GM15510 (cell line): ENCODE measurements around the gene HOXD1.

Experiments used
- POLR2A ChIP-seq: IDR thresholded peaks from 3 replicates; pipeline ENCODE4 v1.6.1; 2011; ENCODE audit warnings: borderline replicate concordance; ENCODE audit not compliant: insufficient read length; ENCODE audit errors: extremely low read depth

The HOXD1 gene

GRCh38 chr2:176160251-176160985 lies 28.1 kb upstream of the HOXD1 start:
- no peak for TF ChIP-seq POLR2A

- TF ChIP-seq POLR2A: no peak
Measured at GRCh38 chr2:176160986-176161824, 27.3 kb upstream of the HOXD1 start.

GRCh38 chr2:176161825-176162626 lies 26.4 kb upstream of the HOXD1 start:
- no peak for TF ChIP-seq POLR2A

GRCh38 chr2:176162911-176163671 lies 25.4 kb upstream of the HOXD1 start:
- TF ChIP-seq POLR2A: no peak

GRCh38 chr2:176163672-176164056 lies 24.8 kb upstream of the HOXD1 start:
- no peak for TF ChIP-seq POLR2A

- TF ChIP-seq POLR2A: no peak
Measured at GRCh38 chr2:176164201-176164600, 24.3 kb upstream of the HOXD1 start.

GRCh38 chr2:176164611-176165369 lies 23.7 kb upstream of the HOXD1 start:
- no peak for TF ChIP-seq POLR2A

- no peak for TF ChIP-seq POLR2A
Measured at GRCh38 chr2:176165370-176166050, 23.0 kb upstream of the HOXD1 start.

- TF ChIP-seq POLR2A: no peak
Measured at GRCh38 chr2:176166272-176166671, 22.2 kb upstream of the HOXD1 start.

GRCh38 chr2:176167398-176167797 lies 21.1 kb upstream of the HOXD1 start:
- no peak for TF ChIP-seq POLR2A

- TF ChIP-seq POLR2A: no peak
Measured at GRCh38 chr2:176169181-176169580, 19.3 kb upstream of the HOXD1 start.

- no peak for TF ChIP-seq POLR2A
Measured at GRCh38 chr2:176169711-176170110, 18.8 kb upstream of the HOXD1 start.
